Right lobe of liver (tissue), 4 donors: ENCODE results near the gene PPP1R37.

Source experiments
- CTCF ChIP-seq, 4 donors: fragments of 200-600 bp in 3 of 4; fragments of 450-650 bp in 1 of 4; IDR thresholded peaks; one replicate each; pipeline versions ENCODE4 v1.5.1 to v1.8.0; 2016 to 2022; ENCODE audit warnings: antibody characterized with exemption in 4 of 4, mild to moderate bottlenecking in 2 of 4
- POLR2A ChIP-seq: fragments of 450-650 bp; IDR thresholded peaks from one replicate; pipeline ENCODE4 v1.6.1; 2017; ENCODE audit warnings: antibody characterized with exemption, mild to moderate bottlenecking
- donor health status: DM: no; HTN: no; CAD: no.
- donor health status: DM: no; HTN: no; CAD: no.
- donor health status: DM: no; HTN: yes; CAD: no.

- no peak for TF ChIP-seq CTCF (IDR thresholded peaks at IDR 0.05)
- TF ChIP-seq POLR2A = no peak
Measured at GRCh38 chr19:45121827-45122345, 28.9 kb downstream of the PPP1R37 start.
